ENCODE data around the gene NRXN3.
"Not testable (repeated sequence)": the region's sequence is repeated elsewhere in the genome, so short reads cannot be mapped to it uniquely, and the experiment has no call there.

Gene NRXN3

DNA sequence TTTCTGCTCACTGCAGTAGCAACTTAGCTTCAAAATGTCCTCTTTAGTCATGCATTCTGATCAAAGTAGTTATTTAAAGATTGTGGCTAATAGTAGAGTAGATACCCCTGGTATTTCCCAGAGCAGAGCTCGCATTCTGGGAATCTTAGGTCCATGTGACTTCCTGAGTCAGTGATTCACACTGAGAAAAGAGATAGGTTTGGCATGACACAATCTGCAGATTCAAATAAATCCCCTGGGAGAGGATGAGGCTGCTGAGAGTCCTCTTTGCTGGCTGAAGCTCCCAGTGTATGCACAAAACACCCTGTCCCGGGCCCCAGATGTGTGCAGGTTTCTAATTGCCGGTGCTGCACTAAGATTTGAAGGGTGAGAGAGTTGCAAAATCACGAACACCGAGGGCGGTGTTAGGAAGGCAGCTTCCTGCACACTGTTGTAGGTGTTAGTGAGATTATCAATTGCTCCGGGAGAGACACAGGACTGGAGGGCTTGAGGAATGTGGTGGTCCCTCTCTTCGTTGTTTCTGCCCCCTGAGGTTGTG lies 233.2 kb downstream of the NRXN3 start:
- DNase-seq (ENCODE audit: low read depth in 2 of 2, low spot score in 1 of 2), result no peak

DNA sequence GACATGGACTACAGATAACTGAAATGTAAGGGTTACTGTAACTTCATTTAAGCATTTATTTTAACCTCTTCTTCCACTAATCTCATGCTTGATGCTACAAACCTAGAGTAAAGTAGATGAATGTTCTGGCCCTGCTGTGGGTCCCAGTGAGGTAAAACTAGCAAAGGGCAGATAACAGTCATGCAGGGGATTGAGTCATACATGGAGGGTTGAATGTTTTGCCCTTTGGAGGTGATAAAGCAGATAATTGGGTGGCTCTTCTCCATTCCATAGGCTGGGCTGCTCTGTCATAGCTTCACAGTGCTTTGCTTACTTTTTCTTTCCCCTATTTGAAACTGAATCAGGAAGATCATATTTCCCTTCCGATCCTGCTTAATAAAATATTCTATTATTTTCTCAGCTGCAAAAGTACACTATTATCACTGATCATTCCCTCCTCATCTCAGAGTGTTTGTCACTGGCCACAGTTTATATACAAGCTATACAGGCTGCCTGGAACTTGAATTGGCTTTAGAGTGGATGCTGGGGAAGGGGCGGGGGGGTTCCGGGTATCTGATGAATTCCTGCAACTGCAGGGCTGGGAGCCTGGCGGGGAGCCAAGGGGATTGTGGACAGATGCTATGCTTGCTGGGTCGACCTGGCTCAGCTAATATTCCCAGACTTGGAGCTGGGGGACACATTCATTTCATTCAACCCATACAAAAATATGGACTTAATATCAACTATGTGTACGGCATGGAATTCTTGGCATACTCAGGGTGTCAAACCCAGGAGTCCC lies 235.1 kb downstream of the NRXN3 start:
- DNase-seq (ENCODE audit: low read depth in 2 of 2, low spot score in 1 of 2), result no peak

DNA sequence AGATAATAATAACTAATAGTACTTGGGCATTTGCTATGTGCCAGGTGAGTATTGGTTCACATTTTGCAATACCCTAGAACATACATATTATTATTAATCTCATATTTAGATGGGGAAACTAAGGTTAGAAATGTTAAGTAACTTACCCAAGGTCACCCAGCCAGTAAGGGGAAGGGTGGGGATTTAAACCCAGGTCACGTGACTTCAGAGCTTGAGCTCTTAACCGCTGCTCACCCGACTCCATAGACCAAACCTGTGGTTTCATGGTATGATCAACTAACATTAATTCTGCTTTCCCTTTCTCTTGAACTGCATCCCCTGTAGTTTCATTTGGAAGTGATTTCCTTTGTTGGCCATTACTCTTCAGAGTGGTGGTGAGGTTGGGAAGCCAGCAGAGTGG lies 242.3 kb downstream of the NRXN3 start:
- DNase-seq (ENCODE audit: low read depth in 2 of 2, low spot score in 1 of 2), result no peak

DNA sequence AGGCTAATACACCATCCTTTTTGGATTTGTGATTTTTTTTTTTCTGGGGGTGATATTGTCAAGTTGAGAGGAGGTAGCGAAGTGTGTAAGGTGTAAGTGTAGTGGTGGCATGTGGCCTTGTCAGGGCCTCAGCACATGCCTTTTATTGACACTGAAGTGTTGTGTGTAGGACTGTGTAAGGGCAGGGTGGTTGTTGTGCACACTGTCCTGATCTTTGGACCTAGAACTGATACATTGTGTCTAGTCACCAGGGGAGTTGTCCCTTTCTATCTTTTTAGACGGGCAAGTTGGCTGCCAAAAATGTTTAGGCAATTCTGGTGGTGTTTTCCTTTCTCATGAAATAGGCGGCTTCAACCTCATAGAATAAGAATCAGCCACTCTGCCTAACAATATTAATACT lies 244.0 kb downstream of the NRXN3 start:
- no peak for DNase-seq (ENCODE audit: low read depth in 2 of 2, low spot score in 1 of 2)

DNA sequence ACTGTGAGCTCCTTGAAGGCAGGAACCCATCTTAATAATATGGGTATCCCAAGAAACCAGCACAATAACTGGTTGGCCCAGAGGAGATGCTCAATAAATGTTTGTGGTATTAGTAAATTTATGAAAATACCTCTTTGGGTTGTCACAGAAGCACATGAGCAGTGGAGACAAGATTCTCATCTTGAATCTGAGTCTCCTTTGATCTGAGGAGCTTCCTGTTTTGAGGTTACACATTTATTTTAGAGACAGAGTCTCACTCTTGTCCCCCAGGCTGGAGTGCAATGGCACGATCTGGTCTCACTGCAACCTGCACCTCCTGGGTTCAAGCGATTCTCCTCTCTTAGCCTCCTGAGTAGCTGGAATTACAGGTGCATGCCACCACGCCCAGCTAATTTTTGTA lies 247.4 kb downstream of the NRXN3 start:
- no peak for DNase-seq (ENCODE audit: low read depth in 2 of 2, low spot score in 1 of 2)

DNA sequence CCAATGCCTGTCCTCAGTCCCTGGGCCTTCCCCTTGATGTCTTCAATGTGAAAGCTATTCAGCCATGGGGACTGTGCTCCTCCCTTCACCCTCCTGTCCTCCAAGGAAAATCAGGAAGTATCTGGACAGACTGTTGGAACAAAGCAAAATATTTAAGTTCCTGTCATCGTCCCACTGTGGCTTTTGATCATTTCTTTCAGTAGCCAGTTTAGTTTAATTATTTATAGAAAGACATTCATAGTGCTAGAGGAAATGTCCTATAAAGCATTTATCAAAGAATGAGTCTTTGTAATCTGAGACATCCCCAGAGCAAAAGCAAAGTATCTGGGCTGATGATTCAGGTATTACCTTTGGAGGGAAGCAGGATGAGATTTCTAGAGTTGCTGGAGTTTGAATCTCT lies 254.1 kb downstream of the NRXN3 start:
- no peak for DNase-seq (ENCODE audit: low read depth in 2 of 2, low spot score in 1 of 2)

DNA sequence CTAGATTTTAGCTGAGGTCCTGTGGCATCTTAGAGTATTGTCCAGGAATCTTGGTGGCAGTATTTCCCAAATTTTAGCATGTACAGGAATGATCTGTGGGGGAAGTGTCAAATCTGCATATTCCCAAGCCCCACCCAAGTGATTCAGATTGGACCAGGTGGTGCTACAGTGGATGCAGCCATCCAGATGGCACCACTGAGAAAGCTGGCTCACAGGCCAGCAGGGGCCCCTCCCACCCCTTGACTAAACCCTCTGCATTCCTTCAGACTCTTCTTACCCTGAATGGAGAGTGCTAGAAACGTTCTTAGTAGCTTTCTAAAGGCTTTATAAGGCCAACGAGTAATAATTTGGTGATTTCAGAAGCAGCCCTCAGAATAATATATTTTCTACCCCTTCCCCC lies 255.2 kb downstream of the NRXN3 start:
- no peak for DNase-seq (ENCODE audit: low read depth in 2 of 2, low spot score in 1 of 2)

DNA sequence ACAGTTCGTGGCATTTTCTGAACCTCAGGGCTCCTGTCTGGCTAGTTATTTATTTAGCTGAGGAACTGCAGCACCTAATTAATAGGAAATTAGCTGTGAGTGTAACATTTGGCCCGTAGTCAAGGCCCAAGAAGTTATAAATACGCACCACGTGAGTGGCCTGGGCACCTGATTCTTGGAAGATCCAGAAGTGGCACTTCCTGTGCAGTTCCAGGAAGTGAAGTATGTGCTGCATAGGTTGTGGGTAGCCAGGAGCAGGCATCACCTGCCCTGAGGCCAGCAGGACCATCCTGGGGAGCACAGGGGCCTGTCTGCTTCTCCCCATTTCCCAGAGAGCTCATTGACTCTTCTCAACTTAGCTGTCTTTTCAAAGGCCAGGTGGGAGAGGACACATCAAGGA lies 255.6 kb downstream of the NRXN3 start:
- DNase-seq (ENCODE audit: low read depth in 2 of 2, low spot score in 1 of 2), result no peak

DNA sequence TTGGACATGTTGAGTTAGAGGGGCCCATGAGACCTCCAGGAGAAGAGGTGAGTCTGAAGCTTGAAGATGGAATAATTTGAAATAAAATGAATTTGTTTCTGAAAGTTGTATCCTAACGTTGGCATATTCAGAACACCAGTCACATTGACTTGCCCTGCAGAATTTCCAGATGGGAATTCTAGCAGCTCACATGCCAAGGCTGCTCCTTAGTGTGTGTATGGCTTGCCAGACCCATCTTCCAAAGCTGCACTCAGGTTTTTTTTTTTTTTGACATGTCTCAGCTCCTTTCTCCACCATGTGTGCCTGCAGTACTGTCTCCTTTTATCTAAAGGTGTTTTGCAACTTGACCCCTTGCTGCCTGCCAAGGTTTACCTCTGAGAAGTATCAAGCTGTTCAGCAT lies 261.9 kb downstream of the NRXN3 start:
- no peak for DNase-seq (ENCODE audit: low read depth in 2 of 2, low spot score in 1 of 2)

DNA sequence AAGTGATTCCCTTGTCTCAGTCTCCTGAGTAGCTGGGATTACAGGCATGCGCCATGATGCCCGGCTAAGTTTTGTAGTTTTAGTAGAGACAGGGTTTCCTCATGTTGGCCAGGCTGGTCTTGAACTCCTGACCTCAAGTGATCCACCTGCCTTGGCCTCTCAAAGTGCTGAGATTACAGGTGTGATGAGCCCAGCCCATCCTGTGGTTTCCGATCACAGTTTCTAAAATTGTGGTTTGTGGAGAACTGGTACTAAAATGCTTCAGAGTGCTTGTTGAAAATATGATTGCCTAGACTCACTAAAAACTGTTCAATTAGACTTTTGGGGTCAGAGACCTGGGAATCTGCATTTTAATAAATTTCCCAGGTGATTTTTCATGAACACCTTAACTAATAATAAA lies 267.3 kb downstream of the NRXN3 start:
- DNase-seq (ENCODE audit: low read depth in 2 of 2, low spot score in 1 of 2), result not testable (repeated sequence)

DNA sequence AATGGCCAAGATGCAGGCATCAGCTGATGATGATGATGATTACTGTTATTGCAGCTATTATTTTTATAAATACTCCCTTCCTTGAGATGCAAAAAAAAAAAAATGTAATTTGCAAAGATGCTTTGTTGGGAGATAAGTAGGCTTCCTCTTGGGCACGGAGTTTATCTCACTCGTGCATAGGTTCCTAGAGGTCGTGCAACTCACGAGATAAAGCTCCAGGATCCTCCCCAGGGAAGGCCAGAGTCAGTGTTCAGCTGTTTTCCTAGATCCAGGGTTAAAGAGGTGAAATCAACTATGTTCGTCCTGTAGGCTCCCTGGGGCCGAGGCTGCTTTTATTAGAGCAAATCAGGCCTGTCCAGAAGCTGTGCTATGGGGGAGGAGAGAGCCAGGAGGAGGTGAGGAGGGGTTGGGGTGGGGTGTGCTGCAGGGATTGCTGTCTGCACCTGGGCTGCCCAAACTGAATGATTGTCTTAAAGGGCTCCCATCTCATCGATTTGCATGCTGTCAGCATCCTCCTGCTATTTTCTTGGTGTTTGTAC lies 270.3 kb downstream of the NRXN3 start:
- DNase-seq (ENCODE audit: low read depth in 2 of 2, low spot score in 1 of 2), result no peak

DNA sequence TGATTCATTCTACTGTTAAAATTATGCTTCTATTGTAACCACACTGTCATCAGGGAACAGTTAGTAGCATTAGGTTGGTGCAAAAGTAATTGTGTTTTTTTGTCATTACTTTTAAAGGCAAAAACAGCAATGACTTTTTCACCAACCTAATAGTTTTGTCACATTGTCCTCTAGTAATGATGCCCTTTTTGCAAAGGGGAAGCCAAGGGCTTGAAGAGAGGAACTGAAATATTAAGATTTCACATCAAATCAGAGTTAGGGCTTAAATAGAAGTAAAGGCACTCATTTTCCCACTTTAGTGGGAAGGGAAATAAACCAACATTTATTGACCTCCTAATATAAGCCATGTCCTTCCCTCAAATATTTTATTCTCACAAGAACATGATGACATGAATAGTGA lies 273.7 kb downstream of the NRXN3 start:
- DNase-seq (ENCODE audit: low read depth in 2 of 2, low spot score in 1 of 2), result no peak

DNA sequence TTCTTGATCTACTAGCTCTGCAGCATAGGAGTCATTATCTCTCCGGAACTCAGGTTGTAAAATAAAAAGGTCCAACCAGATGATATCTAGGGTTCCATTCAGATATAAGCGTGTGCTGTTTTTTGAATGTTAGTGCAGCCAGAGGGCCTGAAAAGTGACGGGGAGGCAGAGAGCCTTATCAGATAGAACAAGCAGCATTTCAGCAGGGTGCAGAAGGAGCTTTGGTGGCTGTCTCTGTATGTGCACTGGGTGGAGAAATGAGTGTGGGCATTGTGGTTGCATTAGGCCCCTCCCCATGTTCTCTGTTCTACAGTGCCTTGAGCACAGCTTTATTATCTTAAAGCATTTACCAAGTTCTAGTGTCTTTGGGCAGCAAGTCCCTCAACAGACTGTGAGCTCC lies 275.1 kb downstream of the NRXN3 start:
- no peak for DNase-seq (ENCODE audit: low read depth in 2 of 2, low spot score in 1 of 2)

DNA sequence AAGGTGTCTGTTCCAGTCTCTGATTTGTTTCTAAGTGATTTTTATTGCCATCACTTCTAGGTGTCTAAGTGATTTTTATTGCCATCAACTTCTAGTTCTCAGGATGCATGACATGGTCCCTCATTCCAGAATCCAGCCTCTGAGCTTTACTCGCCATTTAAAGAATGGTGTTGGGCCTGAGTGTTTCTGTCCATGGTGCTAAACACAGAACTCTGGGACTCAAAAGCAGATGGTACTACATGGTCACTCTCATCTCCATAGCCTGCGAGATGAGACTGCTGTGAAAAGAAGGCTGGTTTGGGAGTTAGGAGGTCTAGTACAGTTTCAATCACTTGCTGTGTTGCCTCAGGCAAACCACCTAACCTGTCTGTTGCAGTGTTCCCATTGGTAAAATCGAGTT lies 276.6 kb downstream of the NRXN3 start:
- no peak for DNase-seq (ENCODE audit: low read depth in 2 of 2, low spot score in 1 of 2)

DNA sequence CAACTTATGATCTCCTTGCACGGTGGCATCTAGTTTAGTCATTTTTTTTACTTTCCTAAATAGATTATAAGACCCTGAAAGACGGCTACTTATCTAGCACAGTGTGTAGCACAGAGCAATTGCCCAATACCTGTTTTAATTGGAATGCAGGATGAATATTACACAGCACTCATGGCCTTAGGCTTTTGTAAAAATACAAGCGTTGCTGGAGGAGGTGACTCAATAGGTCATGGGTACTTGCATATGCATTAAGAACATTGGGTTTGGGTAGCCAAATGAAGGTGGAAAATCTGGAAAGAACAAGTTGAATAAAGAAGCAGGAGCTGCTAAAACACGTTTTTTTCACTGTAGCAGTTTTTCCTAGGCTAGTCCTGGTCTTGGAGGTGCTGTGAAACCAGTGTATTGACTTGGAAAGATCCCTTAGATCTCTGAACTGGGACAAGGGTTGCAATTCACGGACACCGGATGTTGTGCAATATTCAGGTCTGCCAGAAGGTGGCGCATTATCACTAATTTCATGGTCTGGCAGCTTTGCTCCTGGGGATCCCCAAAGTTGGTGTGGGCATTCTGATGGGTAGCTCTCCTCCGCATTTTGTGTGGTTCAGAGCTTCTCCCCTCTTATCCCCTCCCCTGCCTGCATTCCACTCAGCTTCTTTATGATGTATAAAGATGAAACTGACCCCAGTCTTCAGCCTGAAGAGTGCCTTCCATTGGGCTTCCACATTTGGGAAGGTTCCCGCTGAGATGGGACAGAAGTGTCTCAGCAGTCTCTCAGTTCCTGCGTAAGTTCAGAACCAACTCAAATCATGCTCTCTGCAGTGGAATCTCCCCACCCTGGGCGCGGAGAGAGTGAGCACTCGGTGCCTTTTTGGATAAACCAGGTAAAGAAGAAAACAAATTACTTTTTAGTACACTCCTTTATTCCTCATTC lies 278.3 kb downstream of the NRXN3 start:
- no peak for DNase-seq (ENCODE audit: low read depth in 2 of 2, low spot score in 1 of 2)

DNA sequence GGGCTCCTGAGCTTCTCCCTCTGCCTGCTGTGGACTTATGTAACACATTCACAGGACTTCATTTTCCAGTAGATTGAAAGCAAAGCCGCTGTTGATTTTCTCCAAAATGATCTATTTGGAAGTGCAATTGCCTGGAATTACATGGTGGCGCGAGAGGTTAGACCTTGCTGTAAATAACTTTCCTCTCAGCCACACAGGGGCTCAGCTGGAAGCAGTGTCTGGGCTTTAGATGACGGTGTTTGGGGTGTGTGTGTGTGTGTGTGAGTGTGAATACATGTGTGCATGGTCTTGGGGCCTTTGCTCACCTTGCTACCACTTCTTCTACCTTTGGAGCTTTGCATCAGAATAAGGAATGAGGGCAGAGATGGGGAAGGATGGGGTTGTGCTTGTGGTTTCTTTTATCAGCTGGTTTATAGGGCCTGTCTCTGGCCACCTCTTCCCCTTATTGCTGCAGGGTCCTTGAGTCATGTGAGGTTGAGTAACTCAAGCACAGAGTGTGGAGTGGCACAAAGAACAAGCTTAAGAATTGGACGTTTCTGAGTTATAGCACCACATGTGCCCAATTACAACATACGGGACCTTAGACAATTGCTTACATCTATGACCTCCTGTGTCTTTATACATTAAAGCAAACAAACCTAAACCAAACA lies 280.6 kb downstream of the NRXN3 start:
- no peak for DNase-seq (ENCODE audit: low read depth in 2 of 2, low spot score in 1 of 2)

DNA sequence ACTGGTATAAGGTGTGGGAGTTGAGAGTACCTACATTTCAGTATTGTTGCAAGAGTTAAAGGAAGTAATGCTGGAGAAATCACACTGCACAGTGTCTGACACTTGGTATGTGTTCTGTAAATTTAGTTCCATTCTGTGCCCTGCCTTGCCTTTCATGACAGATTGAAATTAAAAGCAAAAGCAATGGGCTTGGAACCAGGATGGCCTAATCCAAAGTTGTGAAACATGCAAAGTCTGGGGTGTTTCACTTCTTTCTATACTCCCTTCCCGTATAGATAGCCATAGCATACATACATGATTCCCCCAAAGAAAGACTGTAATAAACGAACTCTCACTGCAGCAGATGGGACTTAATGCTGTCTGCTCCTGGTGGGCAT lies 281.1 kb downstream of the NRXN3 start:
- no peak for DNase-seq (ENCODE audit: low read depth in 2 of 2, low spot score in 1 of 2)

DNA sequence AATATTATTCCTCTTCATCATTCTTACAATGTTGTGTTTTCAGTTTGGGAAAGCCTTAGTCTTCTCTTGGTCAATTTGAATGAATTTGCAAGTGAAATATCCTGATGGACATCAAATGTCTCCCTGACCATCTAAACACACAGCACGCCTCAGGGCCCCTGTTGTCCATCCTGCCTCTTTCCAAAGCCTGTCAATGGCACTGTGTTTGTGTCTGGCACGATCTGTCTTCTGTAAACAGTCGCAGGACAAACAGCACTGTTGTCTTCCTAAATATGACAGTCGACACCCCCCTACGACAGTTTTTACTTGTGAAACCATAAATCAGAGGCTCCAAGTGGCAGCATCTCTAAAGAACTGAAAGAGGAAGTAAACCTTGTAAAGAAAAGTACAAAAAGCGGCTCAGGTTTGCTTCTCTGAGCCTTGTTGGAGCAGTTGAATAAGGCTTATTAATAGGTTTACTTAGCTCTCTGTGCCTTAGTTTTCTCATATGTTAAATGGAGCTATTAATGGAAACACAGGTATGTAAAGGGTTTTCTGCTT lies 285.8 kb downstream of the NRXN3 start:
- no peak for DNase-seq (ENCODE audit: low read depth in 2 of 2, low spot score in 1 of 2)

DNA sequence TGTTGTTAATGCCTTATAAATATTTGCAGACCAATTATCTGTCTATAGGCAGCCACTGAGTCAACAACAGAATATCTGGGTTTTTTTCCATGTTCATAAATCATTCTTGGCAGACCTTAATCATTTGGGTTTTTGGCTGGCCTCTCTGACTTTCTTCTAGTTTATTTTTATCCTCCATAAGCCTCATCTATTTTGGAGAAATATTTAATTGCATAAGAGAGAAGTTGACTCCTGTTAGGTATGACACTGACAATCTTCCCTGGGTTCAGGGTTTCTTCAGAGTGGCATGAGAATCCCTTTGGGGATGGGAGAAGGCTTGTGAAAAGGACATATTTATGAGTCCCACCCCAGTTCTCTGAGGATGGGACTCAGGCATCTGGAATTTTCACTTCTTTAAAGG lies 299.8 kb downstream of the NRXN3 start:
- no peak for DNase-seq (ENCODE audit: low read depth in 2 of 2, low spot score in 1 of 2)

DNA sequence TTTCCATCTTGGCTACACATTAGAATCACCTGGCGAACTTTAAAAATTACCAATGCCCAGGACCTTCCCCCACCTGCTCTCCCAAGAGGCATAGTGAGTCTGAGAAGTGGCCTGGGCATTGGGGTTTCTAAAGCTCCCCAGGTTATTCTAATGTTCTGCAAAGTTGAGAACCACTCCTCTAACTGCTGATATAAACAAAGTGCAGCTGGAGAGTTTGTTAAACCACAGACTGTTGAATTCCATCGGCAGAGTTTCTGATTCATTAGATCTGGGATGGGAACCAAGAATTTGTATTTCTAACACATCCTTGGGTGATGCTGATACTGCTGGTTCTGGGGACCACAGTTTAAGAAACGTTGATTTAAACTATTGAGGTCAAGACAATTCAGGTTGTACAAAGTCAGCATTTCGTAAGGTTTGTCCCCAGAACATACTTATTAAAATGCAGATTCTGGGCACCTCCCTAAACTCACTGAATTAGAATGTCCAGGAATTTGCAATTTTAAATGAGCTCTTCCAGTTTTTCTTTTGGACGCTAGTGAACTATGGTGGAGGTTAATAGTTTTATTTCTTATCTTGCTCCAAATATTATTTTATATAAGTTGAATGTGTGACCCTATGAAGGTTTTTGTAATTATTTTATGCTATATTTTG lies 309.1 kb downstream of the NRXN3 start:
- DNase-seq (ENCODE audit: low read depth in 2 of 2, low spot score in 1 of 2), result no peak

DNA sequence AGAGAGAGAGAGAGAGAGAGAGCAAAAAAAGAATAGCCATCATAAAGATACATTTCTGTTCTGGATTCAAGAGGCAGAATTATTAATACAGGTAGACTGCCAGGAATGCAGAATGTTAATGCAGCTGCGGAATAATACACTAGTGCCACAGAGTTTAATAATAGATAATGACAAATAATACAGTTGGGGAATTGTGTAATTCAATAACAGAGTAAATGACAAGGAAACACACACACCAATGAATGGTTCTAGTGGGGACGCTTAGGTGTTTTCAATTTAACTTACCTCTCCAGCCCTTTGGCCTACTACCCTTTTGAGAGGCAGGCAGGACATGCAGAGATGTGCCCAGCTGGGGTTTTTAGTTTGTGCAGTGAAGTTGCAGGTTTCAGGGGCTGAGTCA lies 313.9 kb downstream of the NRXN3 start:
- no peak for DNase-seq (ENCODE audit: low read depth in 2 of 2, low spot score in 1 of 2)

Measured in stimulated activated CD8-positive, alpha-beta memory T cell treated with anti-CD3 and anti-CD28 coated beads, Interleukin-4, amount 100 ng/mL, for 1 hour (primary cell).